NCI-H446 (cell line): Measurements from ENCODE around the gene STON1.
"Not testable (repeated sequence)": the region's sequence is repeated elsewhere in the genome, so short reads cannot be mapped to it uniquely, and the experiment has no call there.

Experiments
- DNase-seq, 2 experiments: peaks; one replicate each; lab custom pipeline; 2025; lab: John Stamatoyannopoulos, UW

The STON1 gene

GRCh38 chr2:48529194-48529593 is 760 bp upstream of the STON1 start:
- DNase-seq: no peak

- DNase-seq: no peak
These were observed 300 bp upstream of the STON1 start for GRCh38 chr2:48529676-48530032.

GRCh38 chr2:48531141-48531648 is 1.2 kb downstream of the STON1 start:
- DNase-seq: no peak

- no peak for DNase-seq
These were observed 2.2 kb downstream of the STON1 start for GRCh38 chr2:48532174-48532573.

- no peak for DNase-seq
These were observed 2.9 kb downstream of the STON1 start for GRCh38 chr2:48532824-48533223.

- DNase-seq: no peak
These were observed 4.8 kb downstream of the STON1 start for GRCh38 chr2:48534781-48535180.

- no peak for DNase-seq
These were observed 10.4 kb downstream of the STON1 start for GRCh38 chr2:48540237-48540935.

- DNase-seq: no peak
These were observed 11.9 kb downstream of the STON1 start for GRCh38 chr2:48541666-48542389.

- no peak for DNase-seq
These were observed 13.9 kb downstream of the STON1 start for GRCh38 chr2:48543895-48544294.

- no peak for DNase-seq
These were observed 15.3 kb downstream of the STON1 start for GRCh38 chr2:48545244-48545643.

- DNase-seq: no peak
These were observed 18.9 kb downstream of the STON1 start for GRCh38 chr2:48548840-48549239.

- DNase-seq: no peak
These were observed 20.0 kb downstream of the STON1 start for GRCh38 chr2:48549972-48550371.

- DNase-seq: no peak
These were observed 21.6 kb downstream of the STON1 start for GRCh38 chr2:48551548-48551947.

- not testable (repeated sequence) for DNase-seq
These were observed 25.1 kb downstream of the STON1 start for GRCh38 chr2:48555071-48555470.

- DNase-seq: peak in 1 of 2 experiments; percentile 36
These were observed 28.5 kb downstream of the STON1 start for GRCh38 chr2:48558456-48558855.

GRCh38 chr2:48560546-48561209 is 30.7 kb downstream of the STON1 start:
- no peak for DNase-seq

- DNase-seq: no peak
These were observed 32.3 kb downstream of the STON1 start for GRCh38 chr2:48562281-48562680.

GRCh38 chr2:48566592-48567310 is 36.8 kb downstream of the STON1 start:
- no peak for DNase-seq

- DNase-seq: no peak
These were observed 37.7 kb downstream of the STON1 start for GRCh38 chr2:48567671-48568070.

GRCh38 chr2:48568547-48568946 is 38.6 kb downstream of the STON1 start:
- DNase-seq: no peak

- no peak for DNase-seq
These were observed 39.5 kb downstream of the STON1 start for GRCh38 chr2:48569433-48569832.

GRCh38 chr2:48572816-48573215 is 42.9 kb downstream of the STON1 start:
- no peak for DNase-seq
